H9 (cell line): ENCODE data around the gene MYT1. TPM values are rescaled to one million over a fixed set of nuclear protein-coding genes. Genes with fewer than 3 reads are reported as not detected.

Experiments
- DNase-seq: peaks from one replicate; pipeline ENCODE4 v3.0.0-alpha.2; 2017
- H2AFZ ChIP-seq: one replicate; pipeline ENCODE4 v1.6.1; 2013; ENCODE audit warnings: mild to moderate bottlenecking, low read length, control low read depth, moderate library complexity
- H2AK5ac ChIP-seq: 2 replicates; pipeline ENCODE4 v1.6.1; 2013; ENCODE audit warnings: low read length, control low read depth, mixed read lengths; ENCODE audit not compliant: insufficient read length
- H2BK120ac ChIP-seq: one replicate; pipeline ENCODE4 v1.6.1; 2013; ENCODE audit warnings: low read depth, mild to moderate bottlenecking, low read length, control low read depth, inconsistent platforms; ENCODE audit not compliant: poor library complexity, severe bottlenecking
- H2BK12ac ChIP-seq: 2 replicates; pipeline ENCODE4 v1.6.1; 2013; ENCODE audit warnings: low read length, control low read depth, mixed read lengths, low read depth; ENCODE audit not compliant: insufficient read length
- H2BK15ac ChIP-seq: 2 replicates; pipeline ENCODE4 v1.6.1; 2013; ENCODE audit warnings: low read depth, low read length, control low read depth
- H2BK20ac ChIP-seq: one replicate; pipeline ENCODE4 v1.6.1; 2013; ENCODE audit warnings: low read depth, mild to moderate bottlenecking, low read length, control low read depth, inconsistent platforms; ENCODE audit not compliant: poor library complexity, severe bottlenecking
- H2BK5ac ChIP-seq: 2 replicates; pipeline ENCODE4 v1.6.1; 2013; ENCODE audit warnings: low read length, control low read depth, mixed read lengths; ENCODE audit not compliant: insufficient read length
- H3K14ac ChIP-seq: 2 replicates; pipeline ENCODE4 v1.6.1; 2013; ENCODE audit warnings: low read length, control low read depth; ENCODE audit not compliant: insufficient read depth
- H3K18ac ChIP-seq: 2 replicates; pipeline ENCODE4 v1.6.1; 2013; ENCODE audit warnings: low read depth, mild to moderate bottlenecking, mixed read lengths, low read length, control low read depth; ENCODE audit not compliant: insufficient read length
- H3K23ac ChIP-seq: 2 replicates; pipeline ENCODE4 v1.6.1; 2013; ENCODE audit warnings: low read length, control low read depth, mixed read lengths, low read depth; ENCODE audit not compliant: insufficient read length
- H3K23me2 ChIP-seq: 2 replicates; pipeline ENCODE4 v1.6.1; 2013; ENCODE audit warnings: low read depth, mild to moderate bottlenecking, mixed read lengths, low read length, control low read depth; ENCODE audit not compliant: insufficient read length, poor library complexity, severe bottlenecking
- H3K27ac ChIP-seq: 2 replicates; pipeline ENCODE4 v1.5.1; 2013; ENCODE audit warnings: low read length, control low read depth, mixed read lengths, low read depth; ENCODE audit not compliant: insufficient read length
- H3K27me3 ChIP-seq: 2 replicates; pipeline ENCODE4 v1.6.1; 2013; ENCODE audit warnings: low read length, control low read depth, inconsistent platforms; ENCODE audit not compliant: insufficient read depth
- H3K4ac ChIP-seq: 2 replicates; pipeline ENCODE4 v1.6.1; 2013; ENCODE audit warnings: low read depth, mild to moderate bottlenecking, control low read depth, inconsistent platforms, low read length, moderate library complexity
- H3K4me1 ChIP-seq: 2 replicates; pipeline ENCODE4 v1.6.1; 2013; ENCODE audit warnings: low read length, control low read depth, inconsistent platforms; ENCODE audit not compliant: insufficient read depth
- H3K4me2 ChIP-seq: 2 replicates; pipeline ENCODE4 v1.6.1; 2013; ENCODE audit warnings: low read length, control low read depth, mixed read lengths; ENCODE audit not compliant: insufficient read length, insufficient read depth
- H3K56ac ChIP-seq: 2 replicates; pipeline ENCODE4 v1.6.1; 2013; ENCODE audit warnings: low read depth, mild to moderate bottlenecking, mixed read lengths, low read length, control low read depth; ENCODE audit not compliant: insufficient read length
- H3K79me1 ChIP-seq: 2 replicates; pipeline ENCODE4 v1.6.1; 2013; ENCODE audit warnings: low read depth, mild to moderate bottlenecking, moderate library complexity, low read length, control low read depth, inconsistent platforms; ENCODE audit not compliant: insufficient read depth, poor library complexity, severe bottlenecking
- H3K79me2 ChIP-seq: 2 replicates; pipeline ENCODE4 v1.6.1; 2013; ENCODE audit warnings: low read length, control low read depth, inconsistent platforms; ENCODE audit not compliant: insufficient read depth
- H3K9ac ChIP-seq: 2 replicates; pipeline ENCODE4 v1.6.1; 2013; ENCODE audit warnings: low read length, control low read depth, mixed read lengths; ENCODE audit not compliant: insufficient read length; ENCODE audit errors: extremely low read depth
- H3K9me3 ChIP-seq: one replicate; pipeline ENCODE4 v1.6.1; 2013; ENCODE audit warnings: low read depth, low read length, inconsistent platforms; ENCODE audit not compliant: control insufficient read depth
- H3T11ph ChIP-seq: one replicate; pipeline ENCODE4 v1.6.1; 2013; ENCODE audit warnings: mild to moderate bottlenecking, low read length, control low read depth, inconsistent platforms
- H4K20me1 ChIP-seq: one replicate; pipeline ENCODE4 v1.6.1; 2013; ENCODE audit not compliant: control insufficient read depth, insufficient read length, insufficient read depth
- H4K5ac ChIP-seq: 2 replicates; pipeline ENCODE4 v1.6.1; 2013; ENCODE audit warnings: low read depth, mild to moderate bottlenecking, mixed read lengths, low read length, control low read depth; ENCODE audit not compliant: insufficient read length
- H4K8ac ChIP-seq: replicated peaks from 2 replicates; pipeline ENCODE4 v1.6.1; 2013; ENCODE audit warnings: low read length, control low read depth, mixed read lengths, low read depth; ENCODE audit not compliant: insufficient read length
- H4K91ac ChIP-seq: 2 replicates; pipeline ENCODE4 v1.6.1; 2013; ENCODE audit warnings: low read depth, mild to moderate bottlenecking, moderate library complexity, mixed read lengths, low read length, control low read depth; ENCODE audit not compliant: insufficient read length
- H3K27ac Mint-ChIP-seq, 3 experiments: 2 replicates in 2 of 3; 3 replicates in 1 of 3; pipeline ENCODE4 v1.8.0; 2020 to 2021; ENCODE audit warnings: mixed read lengths in 3 of 3, mild to moderate bottlenecking in 1 of 3, moderate library complexity in 1 of 3
- H3K27me3 Mint-ChIP-seq: 2 replicates; pipeline ENCODE4 v1.8.0; 2021; ENCODE audit warnings: low read depth, mild to moderate bottlenecking, moderate library complexity, mixed read lengths
- H3K36me3 Mint-ChIP-seq, 3 experiments: 2 replicates in 2 of 3; 3 replicates in 1 of 3; pipeline ENCODE4 v1.8.0; 2020 to 2021; ENCODE audit warnings: low read depth in 3 of 3, mixed read lengths in 3 of 3; ENCODE audit not compliant: insufficient read depth in 1 of 3
- H3K4me1 Mint-ChIP-seq, 2 experiments: 2 replicates each; pipeline ENCODE4 v1.8.0; 2020; ENCODE audit warnings: mixed read lengths in 2 of 2
- H3K4me3 Mint-ChIP-seq, 2 experiments: 2 replicates in 1 of 2; 3 replicates in 1 of 2; pipeline ENCODE4 v1.8.0; 2020 to 2021; ENCODE audit warnings: mild to moderate bottlenecking in 2 of 2, mixed read lengths in 2 of 2, moderate library complexity in 1 of 2
- H3K9me3 Mint-ChIP-seq, 2 experiments: 2 replicates in 1 of 2; 3 replicates in 1 of 2; pipeline ENCODE4 v1.8.0; 2020; ENCODE audit warnings: mild to moderate bottlenecking in 2 of 2, mixed read lengths in 2 of 2, moderate library complexity in 1 of 2
- WGBS: extraction: QIAGEN DNeasy Blood & Tissue Kit; methylation state at CpG from one replicate; pipeline ENCODE4 v1.1.7; 2013; ENCODE audit warnings: missing lambda C conversion rate, low lambda C conversion rate, mixed read lengths; ENCODE audit not compliant: insufficient read length; ENCODE audit errors: extremely low coverage; 5-methylcytosine and 5-hydroxymethylcytosine counted together
- total RNA-seq: library from RNA; stranded (reverse); gene quantifications from 2 replicates; pipeline ENCODE4 v1.2.1, GENCODE V29; 2021
- TF ChIP-seq, protein P1 (sequence below): fragments of 200-600 bp; sonication (generic); conservative IDR thresholded peaks from 3 replicates; pipeline ENCODE4 v1.8.0; 2021; ENCODE audit warnings: antibody characterized with exemption, mild to moderate bottlenecking

Gene MYT1
- total RNA-seq, 1 experiment from 2014 or later = 0.79 TPM

DNA sequence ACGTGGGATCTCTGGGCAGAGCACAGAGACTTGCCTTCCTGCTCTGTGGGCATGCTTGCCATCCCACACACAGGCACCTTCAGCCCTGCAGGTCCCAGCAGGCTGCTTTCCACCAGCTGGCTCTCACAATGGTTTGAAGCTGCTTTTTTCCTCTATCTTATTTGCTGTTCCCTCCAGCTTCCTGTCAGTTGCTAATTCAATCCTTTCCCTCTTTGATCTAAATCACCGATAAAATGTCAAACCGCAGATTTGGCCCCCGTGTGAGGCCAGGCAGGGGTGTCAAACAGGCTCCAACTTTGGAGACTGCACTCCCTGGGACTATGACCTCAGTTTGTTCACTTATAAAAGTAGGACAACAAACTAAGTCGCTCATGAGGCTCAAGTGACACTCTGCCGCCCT lies 50.7 kb downstream of the MYT1 start:
- WGBS = no CpG with 5 or more reads among the region's 6 CpGs
- no peak overlapping the region for H4K5ac ChIP-seq

More for the DNA sequence above, 50.7 kb downstream of the MYT1 start:
- Histone ChIP-seq H2BK120ac (no peak overlapping the region), H3K14ac (no peak overlapping the region; the same call in 1 of the 2 replicates), H3K27me3 (no peaks in the 10 kb centered on the region), H3K9ac (no peak overlapping the region), H3K79me2 (no peaks in the 10 kb centered on the region), H2AK5ac (no peak overlapping the region), H3K18ac (no peak overlapping the region), H4K20me1 (no peaks in the 10 kb centered on the region), H3K4ac (no peak overlapping the region), H3K23ac (no peak overlapping the region), H3K4me2 (no peak overlapping the region), H3T11ph (no peak overlapping the region), H4K8ac (no peak overlapping the region), H3K27ac (no peak overlapping the region), H3K23me2 (peaks cover 2% of the 10 kb centered on the region), H2BK12ac (no peak overlapping the region), H2BK20ac (no peak overlapping the region), H4K91ac (no peak overlapping the region), H3K56ac (no peak overlapping the region), H2BK15ac (no peak overlapping the region), H2BK5ac (no peak overlapping the region), H3K79me1 (no peaks in the 10 kb centered on the region), H3K9me3 (no peaks in the 10 kb centered on the region), H2AFZ (no peak overlapping the region), H3K4me1 (no peaks in the 10 kb centered on the region)
- Mint-ChIP-seq H3K4me1 (peaks cover 11 to 12% of the 10 kb centered on the region in 2 experiments), H3K9me3 (no peaks in the 10 kb centered on the region), H3K27me3 (peaks cover 7% of the 10 kb centered on the region), H3K36me3 (no peaks in the 10 kb centered on the region; a peak in 1 of 7 replicates), H3K27ac (no peak overlapping the region; a peak in 1 of 7 replicates), H3K4me3 (no peak overlapping the region)
- TF ChIP-seq, protein P1, sequence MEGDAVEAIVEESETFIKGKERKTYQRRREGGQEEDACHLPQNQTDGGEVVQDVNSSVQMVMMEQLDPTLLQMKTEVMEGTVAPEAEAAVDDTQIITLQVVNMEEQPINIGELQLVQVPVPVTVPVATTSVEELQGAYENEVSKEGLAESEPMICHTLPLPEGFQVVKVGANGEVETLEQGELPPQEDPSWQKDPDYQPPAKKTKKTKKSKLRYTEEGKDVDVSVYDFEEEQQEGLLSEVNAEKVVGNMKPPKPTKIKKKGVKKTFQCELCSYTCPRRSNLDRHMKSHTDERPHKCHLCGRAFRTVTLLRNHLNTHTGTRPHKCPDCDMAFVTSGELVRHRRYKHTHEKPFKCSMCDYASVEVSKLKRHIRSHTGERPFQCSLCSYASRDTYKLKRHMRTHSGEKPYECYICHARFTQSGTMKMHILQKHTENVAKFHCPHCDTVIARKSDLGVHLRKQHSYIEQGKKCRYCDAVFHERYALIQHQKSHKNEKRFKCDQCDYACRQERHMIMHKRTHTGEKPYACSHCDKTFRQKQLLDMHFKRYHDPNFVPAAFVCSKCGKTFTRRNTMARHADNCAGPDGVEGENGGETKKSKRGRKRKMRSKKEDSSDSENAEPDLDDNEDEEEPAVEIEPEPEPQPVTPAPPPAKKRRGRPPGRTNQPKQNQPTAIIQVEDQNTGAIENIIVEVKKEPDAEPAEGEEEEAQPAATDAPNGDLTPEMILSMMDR = no peak
- no peak for DNase-seq
